ENCODE measurements around the gene FAM210A.

FAM210A gene

GRCh38 chr18:13620818-13621445 lies 105.4 kb downstream of the FAM210A start:
- DNase-seq, result no peak

- DNase-seq, result no peak
These were observed 106.1 kb downstream of the FAM210A start for GRCh38 chr18:13620206-13620672.

- DNase-seq, result no peak
These were observed 106.7 kb downstream of the FAM210A start for GRCh38 chr18:13619505-13620205.

GRCh38 chr18:13618760-13619438 lies 107.5 kb downstream of the FAM210A start:
- DNase-seq, result no peak

GRCh38 chr18:13617826-13618515 lies 108.4 kb downstream of the FAM210A start:
- no peak for DNase-seq

GRCh38 chr18:13616525-13617035 lies 109.8 kb downstream of the FAM210A start:
- DNase-seq, result no peak

- no peak for DNase-seq
These were observed 110.3 kb downstream of the FAM210A start for GRCh38 chr18:13616041-13616440.

GRCh38 chr18:13615432-13615861 lies 110.9 kb downstream of the FAM210A start:
- DNase-seq, result no peak

GRCh38 chr18:13614641-13615288 lies 111.6 kb downstream of the FAM210A start:
- DNase-seq, result no peak

- DNase-seq, result no peak
These were observed 112.5 kb downstream of the FAM210A start for GRCh38 chr18:13613591-13614501.
